ENCODE measurements around the gene OR1F1. TPM values are rescaled to one million over a fixed set of nuclear protein-coding genes. Genes with fewer than 3 reads are reported as not detected.

Gene OR1F1
- polyA plus RNA-seq, 1 of the 3 experiments (the other 2 are of a cell fraction), result 0.71 TPM

- Histone ChIP-seq H3K4me1 (ENCODE audit: control insufficient read depth in 1 of 2, insufficient read depth in 2 of 2, low read depth in 1 of 2, low read length in 1 of 2) (no peaks in the 10 kb centered on the region), H3K27me3 (ENCODE audit: insufficient read depth) (peaks cover 68% of the 10 kb centered on the region), H3K9me3 (no peaks in the 10 kb centered on the region), H3F3A (replicated peaks; ENCODE audit: insufficient read depth) (no peaks in the 10 kb centered on the region), H3K9ac (no peak overlapping the region), H3K79me2 (ENCODE audit: insufficient read depth) (no peaks in the 10 kb centered on the region), H3K27ac (ENCODE audit: low read depth in 2 of 2, low read length in 1 of 2) (no peak overlapping the region), H4K20me1 (ENCODE audit: insufficient read depth) (no peaks in the 10 kb centered on the region), H2AFZ (ENCODE audit: low read depth) (no peak overlapping the region), H3K9me2 (no peaks in the 10 kb centered on the region), H3K4me2 (no peak overlapping the region), H3K4me3 (ENCODE audit: low read depth in 2 of 2, low read length in 1 of 2) (no peak overlapping the region), H3K36me3 (replicated peaks in 1 of 2; ENCODE audit: control insufficient read depth in 1 of 2, insufficient read depth in 2 of 2, low read length in 1 of 2) (no peaks in the 10 kb centered on the region)
- no peak for DNase-seq
- TF ChIP-seq SMC3 (IDR thresholded peaks at IDR 0.05; ENCODE audit: low read depth, low read length), result no peak
- no peak for TF ChIP-seq TAF1 (IDR thresholded peaks at IDR 0.05; ENCODE audit: borderline replicate concordance, low read depth, low read length)
- TF ChIP-seq CHD2 (IDR thresholded peaks at IDR 0.05; ENCODE audit: low read length, partially characterized antibody), result no peak
- no peak for TF ChIP-seq RAD21 (IDR thresholded peaks at IDR 0.05; ENCODE audit: low read length)
- TF ChIP-seq FOXM1 (IDR thresholded peaks at IDR 0.05; ENCODE audit: low read depth), result no peak
- TF ChIP-seq ELF1 (IDR thresholded peaks at IDR 0.05), result no peak
- TF ChIP-seq JUND (IDR thresholded peaks at IDR 0.05), result no peak
- no peak for TF ChIP-seq RFX5 (IDR thresholded peaks at IDR 0.05; ENCODE audit: low read length)
- no peak for TF ChIP-seq USF2 (IDR thresholded peaks at IDR 0.05; ENCODE audit: borderline replicate concordance, low read depth, low read length)
- TF ChIP-seq, protein P1, sequence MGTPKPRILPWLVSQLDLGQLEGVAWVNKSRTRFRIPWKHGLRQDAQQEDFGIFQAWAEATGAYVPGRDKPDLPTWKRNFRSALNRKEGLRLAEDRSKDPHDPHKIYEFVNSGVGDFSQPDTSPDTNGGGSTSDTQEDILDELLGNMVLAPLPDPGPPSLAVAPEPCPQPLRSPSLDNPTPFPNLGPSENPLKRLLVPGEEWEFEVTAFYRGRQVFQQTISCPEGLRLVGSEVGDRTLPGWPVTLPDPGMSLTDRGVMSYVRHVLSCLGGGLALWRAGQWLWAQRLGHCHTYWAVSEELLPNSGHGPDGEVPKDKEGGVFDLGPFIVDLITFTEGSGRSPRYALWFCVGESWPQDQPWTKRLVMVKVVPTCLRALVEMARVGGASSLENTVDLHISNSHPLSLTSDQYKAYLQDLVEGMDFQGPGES (IDR thresholded peaks at IDR 0.05; ENCODE audit: low read depth, low read length), result no peak
- TF ChIP-seq, protein P2, sequence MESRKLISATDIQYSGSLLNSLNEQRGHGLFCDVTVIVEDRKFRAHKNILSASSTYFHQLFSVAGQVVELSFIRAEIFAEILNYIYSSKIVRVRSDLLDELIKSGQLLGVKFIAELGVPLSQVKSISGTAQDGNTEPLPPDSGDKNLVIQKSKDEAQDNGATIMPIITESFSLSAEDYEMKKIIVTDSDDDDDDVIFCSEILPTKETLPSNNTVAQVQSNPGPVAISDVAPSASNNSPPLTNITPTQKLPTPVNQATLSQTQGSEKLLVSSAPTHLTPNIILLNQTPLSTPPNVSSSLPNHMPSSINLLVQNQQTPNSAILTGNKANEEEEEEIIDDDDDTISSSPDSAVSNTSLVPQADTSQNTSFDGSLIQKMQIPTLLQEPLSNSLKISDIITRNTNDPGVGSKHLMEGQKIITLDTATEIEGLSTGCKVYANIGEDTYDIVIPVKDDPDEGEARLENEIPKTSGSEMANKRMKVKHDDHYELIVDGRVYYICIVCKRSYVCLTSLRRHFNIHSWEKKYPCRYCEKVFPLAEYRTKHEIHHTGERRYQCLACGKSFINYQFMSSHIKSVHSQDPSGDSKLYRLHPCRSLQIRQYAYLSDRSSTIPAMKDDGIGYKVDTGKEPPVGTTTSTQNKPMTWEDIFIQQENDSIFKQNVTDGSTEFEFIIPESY (IDR thresholded peaks at IDR 0.05; ENCODE audit: borderline replicate concordance, low read depth), result no peak
- TF ChIP-seq TEAD4 (IDR thresholded peaks at IDR 0.05; ENCODE audit: borderline replicate concordance, insufficient read depth), result no peak
- TF ChIP-seq EZH2phosphoT487 (IDR thresholded peaks at IDR 0.05; ENCODE audit: borderline replicate concordance, low read depth), result no peak
- TF ChIP-seq MXI1 (IDR thresholded peaks at IDR 0.05; ENCODE audit: low read depth, low read length), result no peak
- TF ChIP-seq GATA2 (CRISPR knock-in tag; IDR thresholded peaks at IDR 0.05), result no peak
- no peak for TF ChIP-seq NRF1 (IDR thresholded peaks at IDR 0.05; ENCODE audit: low read depth, low read length)
- 61% methylated on average over 4 of the region's 4 CpGs for WGBS (ENCODE audit: low lambda C conversion rate)
- ChIA-PET CTCF (no interaction called here), POLR2A (no interaction called here)
Observed at GRCh38 chr16:3252967-3253366, 65.0 kb downstream of the OR1F1 start.
